HG03575 (cell line): ENCODE results near the gene BAHD1.

ENCODE experiments used
- ATAC-seq: cut with Tn5 transposase; IDR thresholded peaks from one replicate; pipeline ENCODE4 v1.9.1; 2021; ENCODE audit not compliant: unreplicated experiment, insufficient number of reproducible peaks, low FRiP score; ENCODE audit errors: extremely low read depth

The BAHD1 gene

DNA sequence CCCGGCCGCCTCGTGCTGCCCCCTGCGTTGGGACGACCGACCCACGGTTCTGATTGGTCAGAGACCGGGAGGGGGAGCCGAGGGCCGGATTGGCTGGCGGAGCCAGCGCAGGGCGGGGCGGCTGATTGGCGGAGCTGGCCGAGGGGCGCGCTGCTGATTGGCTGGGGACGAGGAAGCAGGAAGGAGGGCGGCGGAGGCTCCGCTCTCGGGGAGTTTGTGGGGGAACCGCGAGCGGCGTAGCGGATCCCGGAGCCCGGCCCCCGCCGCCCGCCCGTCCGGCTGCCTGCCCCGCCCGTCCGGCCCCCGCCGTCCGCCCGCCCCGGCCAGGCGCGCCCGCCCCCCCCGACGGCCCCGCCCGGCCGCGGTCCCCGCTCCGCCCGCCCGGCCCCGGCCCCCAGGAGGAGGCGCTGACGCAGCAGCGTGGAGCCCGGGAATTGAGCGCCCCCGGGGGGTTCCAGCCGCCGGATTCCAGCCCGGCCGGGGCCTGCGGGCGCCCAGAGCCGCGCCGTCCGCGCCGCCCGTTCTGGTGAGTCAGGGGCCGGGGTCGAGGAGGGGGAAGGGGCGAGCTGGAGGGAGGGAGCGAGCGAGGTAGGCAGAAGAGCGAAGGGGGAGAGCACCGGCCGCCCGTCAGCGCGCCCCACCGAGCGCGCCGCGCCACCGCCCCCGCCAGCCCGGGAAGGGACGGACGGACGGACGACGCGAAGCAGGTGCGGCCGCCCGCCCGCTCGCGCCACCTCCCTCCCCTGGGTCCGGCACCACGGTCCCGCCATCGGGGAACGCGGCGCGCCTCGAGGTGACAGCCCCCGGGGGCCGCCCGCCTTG, at the start of gene BAHD1:
Gene BAHD1 (plus strand): TSS at position 211 of the 822 bp plus-strand sequence. CDS start 17,512 bp downstream, outside the sequence.
- no peak for ATAC-seq

DNA sequence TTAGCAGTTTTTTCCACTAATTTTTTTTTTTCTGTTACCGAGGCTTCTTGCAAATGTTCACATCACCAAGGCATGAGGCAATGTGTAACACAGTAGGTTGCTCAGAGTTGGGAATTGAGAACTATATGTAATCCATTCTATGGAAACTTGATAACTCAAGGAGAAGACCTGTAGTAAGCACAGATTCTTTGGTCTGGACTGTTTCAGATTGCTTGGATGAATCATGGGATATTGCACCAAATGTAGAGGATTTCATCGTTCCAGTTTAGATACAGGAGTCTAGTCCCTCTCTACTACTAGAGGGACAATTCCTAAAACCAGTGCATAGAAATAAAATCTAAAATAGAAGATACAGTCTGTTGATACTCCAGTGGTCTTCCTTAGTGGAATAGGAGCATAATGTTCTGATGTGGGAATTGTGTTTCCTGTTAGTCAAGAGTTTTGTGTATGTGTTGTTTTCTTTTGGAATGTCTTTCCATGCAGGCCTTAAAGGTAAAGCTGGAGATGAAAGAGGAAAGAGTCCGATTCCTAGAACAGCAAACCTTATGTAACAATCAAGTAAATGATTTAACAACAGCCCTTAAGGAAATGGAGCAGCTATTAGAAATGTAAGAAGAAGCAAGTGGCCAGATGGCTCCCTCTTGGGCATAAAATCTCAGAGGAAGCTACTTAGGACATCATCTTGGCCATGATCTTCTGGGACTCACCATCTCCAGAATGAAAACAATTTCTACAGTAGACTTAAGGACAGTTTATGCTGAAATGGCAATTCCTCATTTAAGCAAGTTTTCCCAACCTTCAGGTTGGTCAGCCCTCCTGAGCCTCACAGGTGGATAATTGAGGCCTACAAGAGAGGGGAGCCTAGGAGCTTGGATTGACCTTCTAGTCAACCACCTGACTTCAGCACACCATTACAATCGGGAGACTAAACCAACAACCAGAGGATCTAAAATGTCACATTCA, 47.5 kb upstream of the BAHD1 start:
- ATAC-seq: no peak

DNA sequence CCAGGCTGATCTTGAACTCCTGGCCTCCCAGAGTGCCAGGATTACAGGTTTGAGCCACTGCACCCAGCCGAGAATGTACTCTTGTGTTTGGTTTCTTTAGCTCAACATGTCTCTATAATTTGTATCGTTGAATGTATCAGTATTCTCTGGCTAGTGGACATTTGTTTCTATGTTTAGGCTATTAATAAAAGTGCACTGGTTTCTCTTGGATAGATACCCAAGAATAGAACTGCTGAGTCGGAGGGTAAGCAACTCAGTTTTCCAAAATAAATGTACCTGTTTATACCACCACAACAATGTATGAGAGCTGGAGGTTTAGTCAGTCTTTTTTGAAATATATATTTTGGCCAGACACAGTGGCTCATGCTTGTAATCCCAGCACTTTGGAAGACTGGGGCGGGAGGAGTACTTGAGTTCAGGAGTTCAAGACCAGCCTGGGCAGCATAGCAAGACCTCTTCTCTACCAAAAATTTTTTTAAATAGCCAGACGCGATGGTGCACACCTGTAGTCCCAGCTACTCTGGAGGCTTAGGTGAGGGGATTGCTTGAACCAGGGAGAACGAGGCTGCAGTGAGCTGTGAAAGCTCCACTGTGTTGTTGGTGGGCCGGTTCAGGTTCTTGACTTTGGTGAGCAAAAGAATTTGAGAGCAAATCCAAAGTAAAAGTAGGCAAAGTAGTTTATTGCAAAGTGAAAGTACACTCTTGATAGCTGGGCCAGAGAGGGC, 42.9 kb upstream of the BAHD1 start:
- ATAC-seq: no peak

DNA sequence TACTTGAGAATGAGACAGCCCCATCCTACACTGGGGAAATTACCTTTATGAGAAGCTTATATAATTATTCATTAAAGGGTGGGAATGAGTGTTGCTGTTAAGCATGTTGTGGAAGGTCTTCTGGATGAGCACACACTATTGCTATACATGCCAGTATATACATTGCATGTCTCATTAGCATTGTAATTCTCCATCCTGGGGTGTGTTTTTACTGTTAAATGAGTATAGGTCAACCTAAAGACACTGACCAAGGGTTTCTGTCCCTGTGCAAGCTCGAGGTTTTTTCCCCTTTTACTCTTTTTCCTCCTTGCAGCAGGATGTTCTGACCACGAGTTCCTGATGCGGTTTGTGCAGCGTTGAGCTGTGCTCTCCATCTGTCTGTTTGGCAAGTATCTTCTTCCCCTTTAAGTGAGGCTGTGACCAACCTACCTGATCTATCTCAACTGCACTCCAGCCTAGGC, 42.3 kb upstream of the BAHD1 start:
- peak; percentile 54 for ATAC-seq

GRCh38 chr15:40399370-40399769, 41.4 kb upstream of the BAHD1 start:
- no peak for ATAC-seq

DNA sequence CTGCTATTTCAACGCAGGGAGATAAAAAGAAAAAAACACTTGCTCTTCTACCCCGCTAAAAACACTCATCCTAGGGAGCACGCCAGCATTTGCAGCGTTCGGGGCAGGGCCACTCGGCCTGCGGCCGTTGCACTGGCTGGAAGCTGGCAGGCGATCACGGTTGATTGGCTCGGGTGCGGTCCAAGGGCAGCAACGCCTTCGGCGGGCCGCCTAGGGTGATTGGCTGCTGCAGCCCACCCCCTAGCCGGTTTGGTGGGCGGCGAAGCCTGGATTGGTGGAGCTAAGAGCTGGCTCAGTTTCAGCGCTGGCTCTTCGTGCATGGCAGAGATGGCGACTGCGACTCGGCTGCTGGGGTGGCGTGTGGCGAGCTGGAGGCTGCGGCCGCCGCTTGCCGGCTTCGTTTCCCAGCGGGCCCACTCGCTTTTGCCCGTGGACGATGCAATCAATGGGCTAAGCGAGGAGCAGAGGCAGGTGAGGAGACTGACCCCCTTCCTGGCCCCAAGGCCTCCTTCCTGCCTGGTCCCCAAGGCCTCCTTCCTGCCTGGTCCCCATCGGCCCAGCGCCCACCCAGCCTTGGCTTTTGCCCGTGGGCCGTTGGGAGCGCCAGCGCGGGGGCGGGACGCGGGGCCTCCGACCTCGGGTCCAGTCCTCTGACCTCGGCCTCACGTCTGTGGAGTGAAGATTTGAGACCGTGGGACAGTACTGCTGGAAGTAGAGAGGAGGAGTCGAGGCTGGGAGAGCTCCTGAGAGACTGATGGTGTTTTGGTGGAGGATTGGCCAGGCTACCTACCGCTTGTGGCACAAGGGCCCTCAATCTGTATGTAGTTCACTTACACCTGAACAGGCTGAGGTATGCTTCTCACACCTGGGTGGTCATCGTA, 35.0 kb upstream of the BAHD1 start, which contains the start of gene IVD:
Gene IVD (plus strand): TSS at position 295 of the 881 bp plus-strand sequence. CDS start 33 bp downstream, at position 328.
- ATAC-seq: peak; percentile 58

DNA sequence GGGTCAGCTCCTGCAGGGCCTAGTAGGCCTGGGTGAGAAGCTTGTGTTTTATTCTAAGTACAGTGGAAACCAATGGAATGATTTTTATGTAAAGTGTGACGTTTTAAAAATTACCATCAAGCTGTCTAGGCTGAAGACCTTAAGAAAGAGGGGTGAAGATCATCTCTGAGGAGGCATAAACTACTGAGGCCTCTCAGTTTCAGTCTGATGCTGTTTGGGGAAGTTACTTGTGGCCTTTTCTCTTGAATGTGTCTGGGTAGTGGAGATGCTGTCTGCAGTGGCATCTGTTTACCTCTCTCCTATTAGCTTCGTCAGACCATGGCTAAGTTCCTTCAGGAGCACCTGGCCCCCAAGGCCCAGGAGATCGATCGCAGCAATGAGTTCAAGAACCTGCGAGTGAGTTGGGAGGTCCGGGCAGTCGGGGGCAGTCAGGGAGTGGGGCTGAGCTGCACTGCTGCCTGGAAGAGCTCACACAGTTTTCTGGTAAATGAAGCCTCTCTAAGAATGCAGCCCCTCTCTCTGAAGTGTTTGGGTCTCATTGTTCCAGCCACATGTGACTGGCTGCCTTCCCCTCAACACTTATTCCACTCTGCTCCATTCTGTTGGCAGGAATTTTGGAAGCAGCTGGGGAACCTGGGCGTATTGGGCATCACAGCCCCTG, 33.3 kb upstream of the BAHD1 start:
- ATAC-seq: no peak

DNA sequence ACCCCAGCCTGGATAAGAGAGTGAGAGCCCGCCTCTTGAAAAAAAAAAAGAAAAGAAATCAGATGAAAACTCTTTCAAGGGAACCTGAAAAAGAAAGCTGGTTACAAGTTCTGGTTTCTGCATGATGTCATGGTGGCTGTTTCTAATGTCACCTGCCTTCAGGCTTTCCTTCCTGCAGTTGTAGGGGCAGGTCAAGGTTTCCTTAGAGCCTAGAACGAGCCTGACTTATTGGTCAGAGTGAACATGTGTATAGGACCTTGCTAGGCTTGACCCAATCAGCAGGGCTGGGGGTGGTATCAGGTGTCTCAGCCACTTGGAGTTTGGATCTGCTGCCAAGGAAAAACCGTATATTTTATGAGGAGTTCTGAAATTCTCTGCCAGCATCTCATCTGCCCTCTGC, 31.4 kb upstream of the BAHD1 start:
- ATAC-seq: no peak

GRCh38 chr15:40410476-40410875, 30.3 kb upstream of the BAHD1 start:
- no peak for ATAC-seq

DNA sequence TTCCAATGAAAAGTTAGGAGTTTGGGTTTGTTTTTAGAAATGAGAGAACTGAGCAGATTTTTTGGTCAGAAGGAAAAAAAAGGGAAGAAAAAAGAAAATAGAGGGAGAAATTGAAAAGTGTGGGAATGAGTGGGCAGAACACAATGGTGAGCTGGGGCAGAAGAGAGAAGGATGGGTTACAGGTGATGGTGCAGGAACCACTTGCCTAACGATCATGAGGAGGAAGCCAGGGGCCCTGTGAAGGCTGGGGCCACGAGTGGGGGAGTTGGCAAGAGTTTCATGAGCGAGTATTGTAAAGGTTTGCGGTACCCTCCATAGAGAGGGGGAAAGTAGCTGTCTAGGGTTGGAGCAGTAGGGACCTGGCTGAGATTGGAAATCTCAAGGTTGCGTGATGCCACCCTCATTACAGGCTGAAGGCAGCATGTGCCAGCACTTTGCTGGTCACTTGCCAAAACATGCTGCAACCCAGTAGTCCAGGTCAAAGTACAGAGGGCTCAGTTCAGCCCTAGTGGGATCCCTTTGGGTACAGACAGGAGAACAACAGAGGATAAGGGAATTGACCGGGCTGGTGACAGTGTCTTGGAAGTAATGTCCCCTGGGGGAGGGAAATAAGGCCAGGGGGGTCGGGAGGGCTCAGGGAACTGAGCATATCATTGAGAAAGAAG, 28.5 kb upstream of the BAHD1 start:
- no peak for ATAC-seq

GRCh38 chr15:40413036-40413435, 27.7 kb upstream of the BAHD1 start:
- ATAC-seq: no peak

GRCh38 chr15:40414816-40415215, 25.9 kb upstream of the BAHD1 start:
- ATAC-seq: no peak

DNA sequence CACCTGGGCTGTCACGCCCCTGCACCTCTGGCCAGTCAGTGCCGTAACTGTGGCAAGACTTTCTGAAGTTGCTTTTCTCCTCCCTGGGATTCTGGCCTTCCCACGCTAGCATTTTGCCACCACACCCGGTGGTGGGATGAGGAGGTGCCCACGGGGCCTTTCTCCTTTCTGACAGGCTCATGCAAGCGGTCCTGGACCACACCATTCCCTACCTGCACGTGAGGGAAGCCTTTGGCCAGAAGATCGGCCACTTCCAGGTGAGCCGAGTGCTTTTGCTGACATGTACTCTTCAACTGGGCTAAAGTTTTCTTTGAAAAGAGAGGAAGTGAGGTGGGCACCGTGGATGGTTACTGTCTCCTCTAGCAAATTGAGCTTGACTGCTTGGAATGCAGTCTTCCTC, 25.5 kb upstream of the BAHD1 start:
- ATAC-seq: no peak

DNA sequence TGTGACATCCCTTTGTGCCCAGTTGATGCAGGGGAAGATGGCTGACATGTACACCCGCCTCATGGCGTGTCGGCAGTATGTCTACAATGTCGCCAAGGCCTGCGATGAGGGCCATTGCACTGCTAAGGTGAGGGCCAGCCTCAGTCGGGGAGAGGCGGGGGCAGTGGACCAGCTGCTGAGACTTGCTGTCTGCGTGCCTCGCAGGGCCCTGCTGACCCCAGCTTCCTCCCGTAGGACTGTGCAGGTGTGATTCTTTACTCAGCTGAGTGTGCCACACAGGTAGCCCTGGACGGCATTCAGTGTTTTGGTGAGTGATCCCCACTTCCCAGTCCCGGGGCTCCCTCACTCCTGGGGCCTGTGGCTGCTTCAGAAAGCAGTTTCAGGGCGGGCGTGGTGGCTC, 24.7 kb upstream of the BAHD1 start:
- no peak for ATAC-seq

- ATAC-seq: no peak
Measured at GRCh38 chr15:40418126-40418525, 22.6 kb upstream of the BAHD1 start.

DNA sequence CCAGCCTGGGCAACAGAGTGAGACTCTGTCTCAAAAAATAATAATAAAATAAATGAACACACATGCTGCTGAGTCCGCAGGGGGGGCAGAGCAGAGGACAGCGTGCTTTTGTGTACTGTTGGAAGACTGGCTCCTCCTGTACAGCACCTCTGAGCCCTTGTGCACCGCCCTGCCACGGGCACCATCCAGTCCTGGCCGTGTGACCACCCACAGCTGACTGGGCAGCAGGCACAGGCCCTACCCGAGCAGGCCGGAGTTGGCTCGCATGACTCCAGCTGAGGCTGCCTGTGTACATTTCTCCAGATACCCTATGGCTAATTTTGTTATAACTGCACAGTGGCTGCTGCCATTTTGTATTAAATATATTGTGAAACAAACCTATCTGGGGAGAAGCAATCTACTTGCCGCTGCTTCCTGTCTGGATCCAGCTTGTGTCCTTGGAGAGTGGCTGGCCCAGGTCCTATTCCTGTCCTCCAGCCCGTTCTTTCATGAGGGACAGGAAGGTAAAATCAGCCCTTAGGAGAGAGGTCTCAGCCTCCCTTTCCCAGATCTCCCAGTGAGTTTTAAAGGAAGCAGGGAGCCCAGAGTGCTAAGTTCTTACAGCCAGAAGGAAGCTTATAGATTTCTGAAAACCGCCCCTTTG, 20.6 kb upstream of the BAHD1 start:
- no peak for ATAC-seq

GRCh38 chr15:40420793-40421192, 20.0 kb upstream of the BAHD1 start:
- no peak for ATAC-seq
